Measurements from ENCODE around the gene MIGA2. TPM values are rescaled to one million over a fixed set of nuclear protein-coding genes. Genes with fewer than 3 reads are reported as not detected.

Gene MIGA2
- total RNA-seq, 1 experiment from 2014 or later: 29.6 TPM

- no peak overlapping the region for H3K9ac ChIP-seq (ENCODE audit: low read length)
- BruUV-seq (replicated peaks): no TSS peak
- H3K27me3 ChIP-seq (ENCODE audit: low read length): no peaks in the 10 kb centered on the region
- no peaks in the 10 kb centered on the region for H3K9me2 ChIP-seq (replicated peaks; ENCODE audit: low read length)
- ChIA-PET CTCF (interaction anchor here (0.6 kb wide), 1 partner anchor 197 kb away, joined by 3 read pairs; no protein-coding TSS in a partner anchor), POLR2A (ENCODE audit: unreplicated experiment) (no interaction called here)
- H4K20me1 ChIP-seq (ENCODE audit: low read length): no peaks in the 10 kb centered on the region
- ATAC-seq (no peak), DNase-seq (no peak)
- H3K4me1 ChIP-seq (ENCODE audit: insufficient read depth, low read length): peaks cover 8% of the 10 kb centered on the region; the same call in 1 of the 2 replicates
- H2AFZ ChIP-seq (ENCODE audit: low read length): no peak overlapping the region
- H3K27ac ChIP-seq (ENCODE audit: low read length): no peak overlapping the region
- no peaks in the 10 kb centered on the region for H3K36me3 ChIP-seq (ENCODE audit: low read depth, low read length)
- H3K9me3 ChIP-seq (ENCODE audit: low read length): no peaks in the 10 kb centered on the region
- TF ChIP-seq EZH2 (IDR thresholded peaks at IDR 0.05; ENCODE audit: low read length, unreplicated experiment): no peak
- TF ChIP-seq EZH2phosphoT487 (IDR thresholded peaks at IDR 0.05; ENCODE audit: borderline replicate concordance, low read length): no peak
- no peak for TF ChIP-seq CTCF (conservative IDR thresholded peaks at IDR 0.05; ENCODE audit: low read depth, low read length)
- intact Hi-C loops (cut with micrococcal nuclease): no loop called here
- peak overlapping the region; percentile 94 for H3K4me2 ChIP-seq (ENCODE audit: low read length)
- peak overlapping the region; percentile 78; the same call in 1 of the 2 replicates for H3K4me3 ChIP-seq (ENCODE audit: low read length)
- no peaks in the 10 kb centered on the region for H3F3A ChIP-seq (ENCODE audit: low read length, unreplicated experiment)
- H3K79me2 ChIP-seq (ENCODE audit: low read length): peaks cover 21% of the 10 kb centered on the region
These were observed 1.9 kb downstream of the MIGA2 start for GRCh38 chr9:129038109-129038852.

DNA sequence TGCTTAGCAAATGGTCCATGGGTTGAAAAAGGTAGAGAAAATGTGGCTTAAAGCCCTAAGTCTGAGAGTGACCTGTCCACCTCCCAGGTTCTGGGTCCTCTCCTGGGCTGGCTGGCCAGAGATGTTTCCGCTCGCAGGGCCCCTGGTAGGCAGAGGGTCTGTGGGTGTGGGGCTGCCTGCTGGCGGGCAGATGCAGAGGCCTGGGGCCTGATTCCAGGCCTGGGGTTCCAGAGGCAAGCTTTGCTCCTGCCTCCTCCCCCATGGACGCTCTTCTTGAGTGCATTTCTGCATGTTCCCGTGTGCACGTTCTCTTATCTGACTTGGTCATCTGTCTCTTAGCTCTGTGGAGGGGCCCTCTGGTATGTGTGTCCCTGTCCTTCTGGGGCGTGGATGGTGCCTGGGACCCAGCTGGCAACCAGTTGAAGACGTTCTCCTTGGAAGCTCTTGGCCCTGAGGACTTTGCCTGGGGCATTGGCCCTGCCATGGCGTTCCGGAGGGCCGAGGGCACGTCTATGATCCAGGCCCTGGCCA, 3.8 kb downstream of the MIGA2 start:
- H3K9me2 ChIP-seq (replicated peaks; ENCODE audit: low read length): no peaks in the 10 kb centered on the region
- H3K9ac ChIP-seq (ENCODE audit: low read length): no peak overlapping the region
- H3F3A ChIP-seq (ENCODE audit: low read length, unreplicated experiment): no peaks in the 10 kb centered on the region
- no peak overlapping the region for H3K27ac ChIP-seq (ENCODE audit: low read length)
- POLR2A ChIA-PET (ENCODE audit: unreplicated experiment): no interaction called here
- no TSS peak for BruUV-seq (replicated peaks)
- H3K79me2 ChIP-seq (ENCODE audit: low read length): peaks cover 21% of the 10 kb centered on the region
- H3K9me3 ChIP-seq (ENCODE audit: low read length): no peaks in the 10 kb centered on the region
- TF ChIP-seq EZH2phosphoT487 (IDR thresholded peaks at IDR 0.05; ENCODE audit: borderline replicate concordance, low read length) (no peak), EZH2 (IDR thresholded peaks at IDR 0.05; ENCODE audit: low read length, unreplicated experiment) (no peak), CTCF (conservative IDR thresholded peaks at IDR 0.05; ENCODE audit: low read depth, low read length) (no peak)
- CTCF ChIA-PET: no interaction called here
- no peaks in the 10 kb centered on the region for H3K27me3 ChIP-seq (ENCODE audit: low read length)
- peaks cover 8% of the 10 kb centered on the region; the same call in 1 of the 2 replicates for H3K4me1 ChIP-seq (ENCODE audit: insufficient read depth, low read length)
- H3K36me3 ChIP-seq (ENCODE audit: low read depth, low read length): no peaks in the 10 kb centered on the region
- H4K20me1 ChIP-seq (ENCODE audit: low read length): no peaks in the 10 kb centered on the region
- H3K4me2 ChIP-seq (ENCODE audit: low read length): no peak overlapping the region
- ATAC-seq (no peak), DNase-seq (no peak)
- H3K4me3 ChIP-seq (ENCODE audit: low read length): no peak overlapping the region
- H2AFZ ChIP-seq (ENCODE audit: low read length): no peak overlapping the region
- intact Hi-C loops (cut with micrococcal nuclease): no loop called here

DNA sequence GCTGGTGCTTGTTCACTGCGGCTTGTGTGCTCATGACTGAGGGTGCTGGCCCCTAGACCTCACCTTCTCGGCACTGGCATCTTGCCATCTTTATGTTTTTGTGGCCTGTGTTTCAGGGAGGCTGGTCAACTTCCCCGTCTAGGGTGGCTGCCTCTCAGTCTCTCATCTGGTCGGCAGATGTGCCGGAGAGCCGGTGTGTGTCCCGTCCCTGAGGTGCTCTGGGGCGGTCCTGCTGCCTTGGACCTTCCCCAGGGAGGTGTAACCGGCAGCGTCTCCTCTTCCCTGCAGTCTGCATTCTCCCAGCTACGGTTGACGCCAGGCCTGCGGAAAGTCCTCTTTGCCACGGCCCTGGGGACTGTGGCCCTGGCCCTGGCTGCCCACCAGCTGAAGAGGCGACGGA, 5.6 kb downstream of the MIGA2 start:
- Histone ChIP-seq H3K9ac (ENCODE audit: low read length) (no peak overlapping the region), H4K20me1 (ENCODE audit: low read length) (no peaks in the 10 kb centered on the region), H3K27ac (ENCODE audit: low read length) (no peak overlapping the region), H3F3A (ENCODE audit: low read length, unreplicated experiment) (no peaks in the 10 kb centered on the region), H3K4me1 (ENCODE audit: insufficient read depth, low read length) (peaks cover 8% of the 10 kb centered on the region; the same call in 1 of the 2 replicates), H3K4me3 (ENCODE audit: low read length) (no peak overlapping the region), H2AFZ (ENCODE audit: low read length) (no peak overlapping the region), H3K4me2 (ENCODE audit: low read length) (no peak overlapping the region), H3K9me3 (ENCODE audit: low read length) (no peaks in the 10 kb centered on the region), H3K36me3 (ENCODE audit: low read depth, low read length) (no peaks in the 10 kb centered on the region), H3K9me2 (replicated peaks; ENCODE audit: low read length) (no peaks in the 10 kb centered on the region), H3K79me2 (ENCODE audit: low read length) (peaks cover 16% of the 10 kb centered on the region), H3K27me3 (ENCODE audit: low read length) (no peaks in the 10 kb centered on the region)
- intact Hi-C loops (cut with micrococcal nuclease): no loop called here
- CTCF ChIA-PET: no interaction called here
- ATAC-seq (no peak), DNase-seq (no peak)
- BruUV-seq (replicated peaks): no TSS peak
- no peak for TF ChIP-seq EZH2 (IDR thresholded peaks at IDR 0.05; ENCODE audit: low read length, unreplicated experiment)
- no peak for TF ChIP-seq EZH2phosphoT487 (IDR thresholded peaks at IDR 0.05; ENCODE audit: borderline replicate concordance, low read length)
- no peak for TF ChIP-seq CTCF (conservative IDR thresholded peaks at IDR 0.05; ENCODE audit: low read depth, low read length)
- POLR2A ChIA-PET (ENCODE audit: unreplicated experiment): no interaction called here

Data from PC-3 (cell line).